HG03439 (cell line): ENCODE data around the gene HSD17B1.

Source experiments
- ATAC-seq: cut with Tn5 transposase; IDR thresholded peaks from one replicate; pipeline ENCODE4 v1.9.1; 2021; ENCODE audit warnings: mild to moderate bottlenecking, moderate library complexity; ENCODE audit not compliant: unreplicated experiment

The HSD17B1 gene

GRCh38 chr17:42565523-42566214 lies 12.9 kb downstream of the HSD17B1 start:
- no peak for ATAC-seq

- ATAC-seq = no peak
Measured at GRCh38 chr17:42566215-42566882, 13.6 kb downstream of the HSD17B1 start.

- peak; percentile 48 for ATAC-seq
Measured at GRCh38 chr17:42566883-42567573, 14.3 kb downstream of the HSD17B1 start, which contains the start of gene MLX. TSS of gene MLX (plus strand) at chr17:42567100. CDS start at chr17:42567125, 25 bp downstream.

GRCh38 chr17:42568341-42569111 lies 15.8 kb downstream of the HSD17B1 start:
- no peak for ATAC-seq

GRCh38 chr17:42571435-42572225 lies 18.9 kb downstream of the HSD17B1 start:
- no peak for ATAC-seq

GRCh38 chr17:42573095-42573494 lies 20.4 kb downstream of the HSD17B1 start:
- no peak for ATAC-seq

GRCh38 chr17:42574463-42574862 lies 21.7 kb downstream of the HSD17B1 start:
- ATAC-seq = no peak

- ATAC-seq = peak; percentile 5
Measured at GRCh38 chr17:42577140-42577531, 24.4 kb downstream of the HSD17B1 start.

GRCh38 chr17:42577532-42578281 lies 25.0 kb downstream of the HSD17B1 start, which contains the start of gene PSMC3IP:
TSS of gene PSMC3IP (minus strand) at chr17:42577729. CDS start at chr17:42577686, 43 bp downstream.
- ATAC-seq = peak; percentile 82

- peak; percentile 55 for ATAC-seq
Measured at GRCh38 chr17:42578282-42578869, 25.7 kb downstream of the HSD17B1 start.

- no peak for ATAC-seq
Measured at GRCh38 chr17:42579794-42580551, 27.2 kb downstream of the HSD17B1 start.

- ATAC-seq = no peak
Measured at GRCh38 chr17:42581744-42582270, 29.1 kb downstream of the HSD17B1 start.

- no peak for ATAC-seq
Measured at GRCh38 chr17:42584880-42585279, 32.2 kb downstream of the HSD17B1 start.

- no peak for ATAC-seq
Measured at GRCh38 chr17:42585353-42585752, 32.6 kb downstream of the HSD17B1 start.

GRCh38 chr17:42586514-42587230 lies 33.9 kb downstream of the HSD17B1 start:
- ATAC-seq = no peak

- ATAC-seq = no peak
Measured at GRCh38 chr17:42590886-42591285, 38.2 kb downstream of the HSD17B1 start.

- ATAC-seq = no peak
Measured at GRCh38 chr17:42591411-42591810, 38.7 kb downstream of the HSD17B1 start.
